Bronchial epithelial cell (primary cell): ENCODE results near the gene GRIK1. TPM values are rescaled to one million over a fixed set of nuclear protein-coding genes. Genes with fewer than 3 reads are reported as not detected.

Source experiments
- DNase-seq: peaks from one replicate; pipeline ENCODE4 v3.0.0-alpha.2; 2010; ENCODE audit warnings: low read depth
- FAIRE-seq: peaks from 2 replicates; lab custom pipeline; 2011; peaks lifted over from hg19 to GRCh38; lab: Jason Lieb, UNC
- H3K27me3 ChIP-seq: 2 replicates; pipeline ENCODE4 v1.5.1; 2011; ENCODE audit warnings: low read length; ENCODE audit not compliant: control insufficient read depth, insufficient read depth
- H3K36me3 ChIP-seq: 2 replicates; pipeline ENCODE4 v1.5.1; 2011; ENCODE audit warnings: low read length; ENCODE audit not compliant: control insufficient read depth, insufficient read depth
- H3K4me3 ChIP-seq: 2 replicates; pipeline ENCODE4 v1.5.1; 2011; ENCODE audit warnings: mild to moderate bottlenecking, low read depth, low read length, control low read depth
- CTCF ChIP-seq: IDR thresholded peaks from 2 replicates; pipeline ENCODE4 v1.5.1; 2011; ENCODE audit warnings: mild to moderate bottlenecking, moderate library complexity, low read length, control low read depth, inconsistent platforms; ENCODE audit not compliant: insufficient read depth, severe bottlenecking
- total RNA-seq: library from RNA; depleted of rRNA; stranded (reverse); fragments of >200 nt; gene quantifications from 2 replicates; pipeline ENCODE4 v1.2.1, GENCODE V29; 2014

Gene GRIK1
- total RNA-seq, 1 donor from 2014 or later, result not detected

- no peak overlapping the region for H3K4me3 ChIP-seq
- no peaks in the 10 kb centered on the region for H3K27me3 ChIP-seq
- no peak for TF ChIP-seq CTCF
- no peak for DNase-seq
- no peak for FAIRE-seq
- no peaks in the 10 kb centered on the region for H3K36me3 ChIP-seq
These were observed 120.0 kb downstream of the GRIK1 start for GRCh38 chr21:29819675-29820326.

- Histone ChIP-seq H3K27me3 (no peaks in the 10 kb centered on the region), H3K36me3 (no peaks in the 10 kb centered on the region), H3K4me3 (no peak overlapping the region)
- DNase-seq (no peak), FAIRE-seq (no peak)
- no peak for TF ChIP-seq CTCF
These were observed 121.3 kb downstream of the GRIK1 start for GRCh38 chr21:29818383-29818921.

GRCh38 chr21:29817450-29817849, 122.3 kb downstream of the GRIK1 start:
- DNase-seq (no peak), FAIRE-seq (no peak)
- no peak for TF ChIP-seq CTCF
- no peaks in the 10 kb centered on the region for H3K36me3 ChIP-seq
- no peak overlapping the region for H3K4me3 ChIP-seq
- H3K27me3 ChIP-seq, result no peaks in the 10 kb centered on the region

GRCh38 chr21:29812947-29813346, 126.8 kb downstream of the GRIK1 start:
- DNase-seq, result no peak
- TF ChIP-seq CTCF, result no peak
- H3K4me3 ChIP-seq, result no peak overlapping the region
- no peak for FAIRE-seq
- H3K27me3 ChIP-seq, result no peaks in the 10 kb centered on the region
- no peaks in the 10 kb centered on the region for H3K36me3 ChIP-seq

GRCh38 chr21:29810871-29811270, 128.9 kb downstream of the GRIK1 start:
- Histone ChIP-seq H3K36me3 (no peaks in the 10 kb centered on the region), H3K27me3 (no peaks in the 10 kb centered on the region), H3K4me3 (no peak overlapping the region)
- FAIRE-seq (no peak), DNase-seq (no peak)
- no peak for TF ChIP-seq CTCF

- Histone ChIP-seq H3K36me3 (no peaks in the 10 kb centered on the region), H3K27me3 (no peaks in the 10 kb centered on the region), H3K4me3 (no peak overlapping the region)
- TF ChIP-seq CTCF, result no peak
- FAIRE-seq (no peak), DNase-seq (no peak)
These were observed 131.6 kb downstream of the GRIK1 start for GRCh38 chr21:29808153-29808552.
